T1000 (cell line): Measurements from ENCODE around the gene HDGF.

Source experiments
- DNase-seq: peaks from one replicate; lab custom pipeline; 2025; ENCODE audit warnings: mixed read lengths; lab: John Stamatoyannopoulos, UW

Gene HDGF

DNA sequence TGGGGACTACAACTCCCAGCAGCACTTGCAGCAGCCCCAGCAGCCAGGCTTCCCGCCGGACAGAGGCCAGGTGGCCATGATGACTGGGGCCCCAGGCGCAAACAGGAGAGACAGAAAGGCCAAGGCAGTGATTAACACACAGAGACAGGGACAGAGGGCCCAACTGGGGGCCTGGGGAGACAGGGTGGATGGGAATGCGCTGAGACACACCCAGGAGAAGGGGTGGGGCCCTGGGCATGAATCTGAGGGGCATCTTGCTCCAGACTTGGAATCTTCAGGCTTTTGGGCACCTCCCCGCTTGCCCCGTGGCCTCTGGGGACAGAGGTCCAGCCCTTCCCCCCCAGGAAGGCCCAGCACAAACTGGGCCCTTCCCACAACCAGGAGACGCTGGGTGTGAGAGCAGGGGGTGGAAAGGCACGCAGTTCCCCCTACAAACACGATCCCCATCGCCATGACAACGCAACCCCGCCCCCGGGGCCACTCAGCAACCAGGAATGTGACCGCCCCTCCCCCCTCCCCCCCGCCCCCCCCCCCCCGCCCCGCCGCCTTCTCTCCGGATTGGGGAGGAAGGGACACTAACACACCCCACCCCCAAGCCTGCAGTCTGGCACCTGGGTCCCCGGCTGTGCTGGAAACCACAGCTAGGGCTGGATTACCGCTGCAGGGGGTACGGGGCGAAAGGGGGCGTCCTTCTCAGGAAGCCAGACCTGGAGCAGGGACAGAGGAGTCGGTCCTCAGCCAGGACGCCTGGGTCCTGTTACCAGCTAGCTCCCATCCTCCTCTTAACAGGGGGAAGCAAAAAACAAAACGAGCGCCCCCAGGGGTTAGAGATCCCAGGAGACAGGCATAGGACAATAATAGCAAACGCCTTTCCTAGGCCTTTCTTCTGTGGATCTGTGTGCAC is 4.5 kb downstream of the HDGF start:
- DNase-seq: peak; percentile 92

DNA sequence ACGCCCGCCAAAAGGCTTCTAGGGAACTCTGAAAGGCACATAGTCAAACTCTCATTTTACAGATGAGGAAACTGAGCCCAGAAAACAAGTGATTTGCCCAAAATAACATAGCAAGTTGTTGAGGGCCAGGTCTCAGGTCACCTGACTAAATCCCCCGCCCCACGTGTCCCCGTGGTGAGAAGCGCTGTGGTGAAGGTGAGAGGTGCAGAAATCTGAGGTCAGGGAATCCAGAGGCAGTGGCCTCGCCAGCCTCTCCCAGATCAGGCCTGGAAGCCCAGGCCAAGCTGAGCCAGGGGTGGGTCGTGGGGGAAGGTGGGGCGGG is 5.1 kb downstream of the HDGF start:
- no peak for DNase-seq

DNA sequence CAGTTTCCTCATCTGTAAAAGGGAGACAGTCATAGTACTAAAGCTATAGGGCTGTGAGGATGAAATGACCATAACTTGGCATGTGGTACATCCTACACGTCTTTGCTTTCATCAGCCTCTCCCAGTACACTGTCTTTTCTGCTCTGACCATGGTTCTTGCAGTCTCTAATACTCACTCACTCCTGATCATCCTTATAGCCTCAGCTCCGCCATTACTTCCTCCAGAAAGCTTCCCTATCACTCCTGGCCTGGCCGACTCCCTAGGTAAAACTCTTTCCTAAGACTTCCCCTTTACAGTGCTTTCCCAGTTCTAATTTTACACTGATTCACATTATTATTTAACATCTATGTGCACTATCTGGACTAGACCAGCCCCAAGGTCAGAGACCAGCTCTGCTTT is 5.6 kb downstream of the HDGF start:
- no peak for DNase-seq

DNA sequence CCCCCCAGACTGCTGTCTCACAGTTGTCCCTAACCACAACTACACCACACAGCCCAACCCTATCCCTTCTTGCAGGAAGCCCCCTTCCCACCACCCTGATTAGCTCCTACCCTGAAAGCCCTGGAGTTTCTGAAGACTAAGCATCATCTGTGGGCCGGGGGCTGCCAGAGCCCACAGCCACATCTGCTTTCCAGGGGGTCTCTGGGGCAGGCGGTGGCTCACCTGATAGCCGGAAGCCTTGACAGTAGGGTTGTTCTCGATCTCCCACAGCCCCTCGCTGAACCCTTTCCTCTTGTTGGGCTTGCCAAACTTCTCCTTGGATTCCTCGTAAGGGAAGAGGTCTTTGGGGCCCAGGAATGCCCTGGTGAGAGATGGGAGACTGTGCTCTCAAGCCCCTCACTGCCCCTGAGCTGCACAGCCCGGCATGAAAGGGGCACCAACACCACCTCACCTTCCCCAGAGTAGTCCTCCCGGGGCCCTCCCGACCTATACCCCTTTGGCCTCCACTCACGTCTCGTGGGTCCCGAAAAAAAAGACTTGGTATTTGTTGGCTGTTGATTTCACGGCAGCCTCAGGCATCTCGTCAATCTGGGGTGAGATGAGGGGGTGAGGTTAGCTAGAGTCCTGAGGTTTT is 6.6 kb downstream of the HDGF start:
- DNase-seq: no peak

DNA sequence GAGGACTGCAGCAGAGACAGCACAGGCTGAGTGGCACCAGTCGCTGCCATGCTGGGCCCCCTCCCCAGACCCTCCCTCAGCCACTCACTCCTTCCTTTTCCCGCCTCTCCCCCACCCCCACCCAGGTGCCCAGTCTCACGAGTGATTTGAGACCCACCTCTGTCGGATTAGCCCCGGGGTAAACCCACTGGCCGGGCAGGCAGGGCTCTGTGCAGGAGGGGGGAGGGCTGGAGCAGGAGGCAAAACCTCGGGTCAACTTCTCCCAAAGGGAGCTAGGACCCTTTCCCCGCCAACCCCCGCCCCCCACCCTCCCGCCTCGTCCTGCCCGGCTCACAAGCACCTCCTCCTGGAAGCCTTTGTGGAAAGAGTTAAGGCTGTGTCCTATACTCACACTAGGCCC is 7.1 kb downstream of the HDGF start:
- no peak for DNase-seq

DNA sequence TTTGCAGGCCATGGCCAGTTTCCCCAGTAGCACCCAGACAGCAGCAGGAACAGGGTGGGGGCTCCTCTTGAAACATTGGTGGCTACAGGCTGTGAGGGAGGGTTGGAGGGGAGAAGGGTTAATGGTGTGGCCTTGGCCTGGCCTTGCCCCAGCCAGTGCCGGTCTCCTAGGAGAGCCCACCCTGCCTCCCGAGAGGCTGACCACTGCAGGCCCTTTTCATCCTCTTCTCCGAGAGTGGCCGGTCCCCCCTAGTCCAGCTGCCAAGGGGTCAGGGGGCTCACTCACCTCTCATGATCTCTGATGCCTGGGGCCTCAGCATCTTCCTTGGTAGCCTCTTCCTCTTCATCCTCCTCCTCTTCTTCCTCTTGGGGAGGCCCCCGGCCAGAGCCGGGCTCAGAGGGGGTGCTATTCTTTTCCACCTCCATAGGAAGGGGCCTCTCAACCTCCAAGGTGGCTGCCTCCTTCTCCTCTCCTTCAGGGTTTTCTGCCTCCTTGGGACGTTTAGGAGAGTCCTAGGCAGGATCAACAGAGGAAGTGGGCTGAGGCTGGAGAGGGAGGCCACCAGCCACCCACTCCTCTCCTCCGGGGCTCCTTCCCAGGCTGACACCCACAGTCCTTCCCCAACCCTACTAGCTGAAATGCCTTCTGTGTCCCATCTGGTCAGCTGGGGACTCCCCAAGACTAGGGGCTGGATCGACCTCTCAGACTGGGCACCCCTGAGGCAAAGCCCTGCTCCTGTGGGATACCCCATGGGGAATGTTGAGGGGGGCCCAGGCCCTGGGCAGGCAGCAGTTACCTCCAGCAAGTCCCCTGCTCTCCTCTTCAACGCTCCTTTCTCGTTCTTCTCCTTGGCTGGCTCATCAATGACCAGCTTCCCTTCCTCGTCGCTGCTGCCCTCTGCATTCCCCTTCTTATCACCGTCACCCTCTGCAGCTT is 7.8 kb downstream of the HDGF start:
- no peak for DNase-seq

DNA sequence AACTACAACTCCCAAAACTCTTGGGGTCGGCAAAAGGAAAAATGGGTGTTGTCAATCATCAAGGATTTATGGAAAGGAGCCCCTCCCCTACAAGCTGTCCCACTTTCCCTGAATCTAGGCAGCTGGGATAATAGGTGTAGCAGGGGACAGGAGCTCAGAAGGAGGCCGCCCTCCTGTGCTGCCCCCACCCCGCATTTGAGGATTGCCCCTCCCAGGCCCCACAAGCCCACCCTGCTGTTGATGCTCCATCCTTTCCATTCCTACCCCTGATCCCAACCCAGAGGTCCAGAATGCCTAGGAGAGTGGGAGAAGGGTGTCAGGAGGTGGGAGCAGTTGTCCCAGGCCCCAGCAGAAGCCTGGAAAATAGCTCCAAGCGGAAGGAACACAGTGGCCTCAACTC is 8.7 kb downstream of the HDGF start:
- no peak for DNase-seq

DNA sequence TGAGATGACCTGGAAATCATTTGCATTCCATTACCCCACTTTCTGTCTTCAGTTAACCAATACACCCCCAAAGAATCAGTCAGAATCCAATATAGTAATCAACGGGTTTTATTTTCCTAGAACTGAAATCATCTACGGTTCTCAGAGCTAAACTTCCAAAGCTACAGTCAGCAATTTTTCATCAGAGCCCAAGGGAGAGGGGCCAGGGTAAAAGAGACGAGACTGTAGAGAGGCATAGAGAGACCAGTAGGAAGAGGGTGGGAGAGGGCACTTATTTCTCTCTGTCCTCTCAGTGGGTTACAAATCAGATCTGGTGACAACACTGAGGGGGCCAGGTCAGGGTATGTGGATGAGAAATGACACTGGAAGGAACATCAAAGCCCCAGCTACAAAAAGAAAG is 9.5 kb downstream of the HDGF start:
- DNase-seq: no peak

DNA sequence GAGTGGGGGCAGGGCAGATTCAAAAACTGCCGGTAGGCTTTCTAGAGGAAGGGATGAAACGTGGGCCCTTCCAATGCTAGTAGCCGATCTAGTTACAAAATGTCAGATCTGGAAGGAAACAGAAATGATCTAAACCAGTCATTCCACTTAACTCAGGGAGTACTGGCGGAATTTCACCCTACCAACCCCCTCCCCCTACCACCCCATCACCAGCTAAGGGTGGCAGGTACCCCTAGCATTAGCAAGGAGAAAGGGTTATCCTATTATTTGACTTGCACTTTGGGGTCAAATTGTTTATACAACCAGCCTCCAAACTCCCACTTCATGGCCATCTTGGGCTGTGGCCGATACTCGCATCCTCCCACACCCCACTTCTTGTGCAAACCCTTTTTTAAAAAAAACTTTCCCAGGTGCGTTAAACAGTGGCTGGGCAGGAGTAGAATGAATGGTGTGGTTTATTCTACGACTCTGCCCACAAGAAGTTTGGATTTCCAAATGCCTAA is 9.9 kb downstream of the HDGF start:
- DNase-seq: no peak

DNA sequence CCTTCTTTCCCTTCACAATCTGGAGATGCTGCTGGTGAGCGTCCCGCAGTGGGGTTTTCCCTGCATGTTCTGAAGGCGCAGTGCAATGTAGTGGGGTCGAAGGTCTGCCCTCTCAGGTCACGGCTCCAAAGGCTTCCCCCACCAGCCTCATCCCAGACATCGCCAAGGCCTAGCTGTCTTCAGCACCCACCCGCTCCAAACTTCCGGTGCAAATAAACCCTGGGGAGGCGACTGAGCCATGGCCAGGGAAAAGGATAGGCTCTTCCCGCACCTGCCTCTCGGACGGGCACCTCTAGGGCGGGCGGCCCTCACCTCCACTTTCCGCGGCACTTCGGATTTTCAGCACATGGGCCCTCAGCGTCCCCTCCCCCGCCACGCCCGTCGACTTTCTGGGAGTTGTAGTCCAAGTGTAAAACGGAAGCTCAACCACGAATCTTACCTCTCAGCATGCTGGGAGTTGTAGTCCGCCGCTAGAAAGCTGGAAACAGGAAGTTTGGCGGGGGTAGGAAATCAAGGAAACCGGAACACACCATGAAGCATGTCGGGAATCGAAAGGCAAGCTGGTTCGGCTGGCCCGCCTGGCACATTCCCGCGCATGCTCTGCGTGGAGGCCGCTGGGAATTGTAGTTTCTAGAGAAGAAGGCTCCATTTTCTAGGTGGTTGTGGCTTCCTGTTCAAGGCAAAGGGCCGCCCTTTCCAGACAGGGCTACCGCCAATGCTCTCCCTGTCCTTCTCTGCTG is 10.6 kb downstream of the HDGF start, which contains the start of gene MRPL24:
TSS of gene MRPL24 (minus strand) at position 348 of the 740 bp plus-strand sequence. CDS start 2,384 bp downstream, outside the sequence.
- DNase-seq: peak; percentile 96

DNA sequence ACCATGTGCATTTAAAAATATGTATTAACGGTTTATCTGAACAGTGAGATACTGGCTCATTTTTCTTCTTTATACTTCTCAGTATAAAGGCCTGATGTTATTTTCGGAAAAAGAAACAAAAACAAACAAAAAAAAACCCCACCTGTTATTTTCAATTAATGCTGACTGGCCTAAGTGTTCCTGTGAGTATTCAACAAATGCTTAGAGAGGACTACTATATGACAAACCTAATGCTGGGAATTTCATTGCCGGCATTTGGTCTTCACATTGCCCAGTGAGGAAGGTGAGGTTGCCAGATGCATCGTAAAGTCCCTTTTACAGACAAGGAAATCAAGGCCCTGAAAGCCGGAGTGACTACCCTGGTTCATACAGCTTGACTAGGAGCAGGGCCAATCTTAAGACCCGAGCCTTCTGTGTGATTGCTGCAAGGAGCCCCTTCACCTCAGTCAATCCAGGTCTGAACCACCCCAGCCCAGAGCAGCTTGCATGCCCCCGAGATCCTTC is 11.2 kb downstream of the HDGF start:
- DNase-seq: no peak

DNA sequence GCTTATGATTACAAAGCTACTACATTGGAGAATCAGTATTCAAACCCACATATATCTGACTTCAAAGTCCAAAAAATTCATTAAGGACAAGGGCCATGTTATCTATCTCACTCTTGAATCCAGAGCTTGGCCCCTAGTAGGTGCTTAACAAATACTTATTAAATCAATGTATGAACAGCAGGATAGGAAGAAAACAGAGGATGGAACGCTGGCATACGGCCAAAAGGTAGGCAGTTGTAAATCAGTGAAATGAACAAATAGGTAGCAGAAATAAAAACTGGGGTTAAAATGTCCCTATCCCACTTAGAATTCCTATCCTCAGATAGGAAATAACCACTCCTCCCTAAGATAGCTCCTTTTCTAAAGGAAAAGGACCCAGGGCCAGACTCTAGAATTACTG is 12.6 kb downstream of the HDGF start:
- DNase-seq: no peak

DNA sequence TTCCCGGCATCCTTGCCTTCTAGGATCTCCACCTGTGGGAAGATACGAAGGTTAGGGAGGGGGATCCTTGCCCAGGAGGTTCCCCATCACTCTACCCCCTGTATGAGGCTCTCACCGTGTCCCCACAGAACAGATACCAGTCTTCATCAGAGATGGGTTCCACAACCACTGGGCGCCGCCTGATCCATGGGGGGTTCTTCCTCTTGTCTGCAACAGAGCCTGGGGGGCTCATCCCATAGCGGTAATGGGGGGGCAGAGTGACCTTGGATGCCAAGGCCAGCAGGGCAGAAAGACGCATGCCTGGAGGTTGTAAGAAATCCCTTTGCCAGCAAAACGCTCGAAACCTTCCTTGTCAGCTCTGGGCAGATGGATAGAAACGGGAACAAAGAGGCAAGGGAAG is 13.1 kb downstream of the HDGF start:
- no peak for DNase-seq

DNA sequence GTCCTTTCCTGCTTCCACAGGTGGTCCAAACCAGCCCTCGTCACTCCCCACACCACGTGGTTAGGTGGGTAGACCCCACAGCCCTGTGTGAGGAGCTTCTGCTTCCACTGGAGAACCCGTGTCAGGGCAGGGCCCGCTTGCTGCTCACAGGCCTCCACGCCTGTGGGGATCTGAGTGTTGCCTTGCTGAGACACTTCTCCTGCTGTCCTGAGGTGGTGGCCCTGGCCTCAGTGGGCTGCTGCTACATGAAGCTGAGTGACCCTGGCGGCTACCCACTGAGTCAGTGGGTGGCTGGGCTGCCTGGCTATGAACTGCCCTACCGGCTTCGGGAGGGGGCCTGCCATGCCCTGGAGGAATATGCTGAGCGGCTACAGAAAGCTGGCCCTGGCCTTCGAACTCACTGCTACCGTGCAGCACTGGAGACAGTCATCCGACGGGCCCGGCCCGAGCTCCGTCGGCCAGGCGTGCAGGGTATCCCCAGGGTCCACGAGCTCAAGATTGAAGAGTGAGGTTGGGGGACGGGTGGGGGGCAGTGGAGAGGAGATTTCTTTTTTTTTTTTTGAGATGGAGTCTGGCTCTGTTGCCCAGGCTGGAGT is 17.4 kb downstream of the HDGF start:
- no peak for DNase-seq

DNA sequence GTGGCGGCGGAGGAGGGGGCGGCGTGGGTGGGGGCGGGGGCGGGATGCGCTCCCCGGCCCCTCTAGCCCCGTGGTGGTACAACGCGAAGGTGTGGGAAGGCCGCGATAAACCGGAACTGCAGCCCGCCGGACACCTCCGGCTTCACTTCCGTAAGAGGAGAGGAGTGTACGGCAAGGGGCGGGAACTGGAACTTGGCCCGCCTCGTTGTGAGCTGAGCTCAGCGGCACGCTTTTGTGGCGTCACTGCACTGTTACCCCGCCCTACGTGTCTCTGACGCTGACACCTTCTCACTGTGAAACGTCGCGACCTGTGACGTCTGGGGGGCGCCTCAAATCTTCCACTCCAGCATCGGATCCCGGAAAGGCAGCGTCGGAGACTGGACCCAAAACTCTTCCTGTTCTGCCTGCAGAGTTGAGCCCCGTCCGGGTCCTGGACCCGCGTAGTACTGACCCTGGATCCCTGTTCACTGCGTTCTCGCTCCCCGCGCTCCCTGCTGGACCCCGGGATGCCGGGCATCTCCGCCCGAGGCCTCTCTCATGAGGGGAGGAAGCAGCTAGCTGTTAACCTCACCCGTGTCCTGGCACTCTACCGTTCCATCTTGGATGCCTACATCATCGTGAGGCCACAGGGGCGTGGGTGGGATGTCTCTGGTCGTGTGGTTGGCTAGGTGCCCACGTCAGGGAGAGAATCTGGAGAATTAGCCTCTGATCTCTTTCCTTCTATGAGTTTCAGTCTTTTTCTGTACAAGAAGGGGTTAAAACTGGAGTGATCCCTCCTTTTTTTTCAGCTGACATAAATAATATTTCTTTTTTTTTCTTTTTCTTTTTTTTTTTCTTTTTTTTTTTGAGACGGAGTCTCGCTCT is 22.6 kb downstream of the HDGF start, which contains the start of gene ISG20L2:
TSS of gene ISG20L2 (minus strand) at position 168 of the 864 bp plus-strand sequence. CDS start 1,114 bp downstream, outside the sequence.
- peak; percentile 91 for DNase-seq

DNA sequence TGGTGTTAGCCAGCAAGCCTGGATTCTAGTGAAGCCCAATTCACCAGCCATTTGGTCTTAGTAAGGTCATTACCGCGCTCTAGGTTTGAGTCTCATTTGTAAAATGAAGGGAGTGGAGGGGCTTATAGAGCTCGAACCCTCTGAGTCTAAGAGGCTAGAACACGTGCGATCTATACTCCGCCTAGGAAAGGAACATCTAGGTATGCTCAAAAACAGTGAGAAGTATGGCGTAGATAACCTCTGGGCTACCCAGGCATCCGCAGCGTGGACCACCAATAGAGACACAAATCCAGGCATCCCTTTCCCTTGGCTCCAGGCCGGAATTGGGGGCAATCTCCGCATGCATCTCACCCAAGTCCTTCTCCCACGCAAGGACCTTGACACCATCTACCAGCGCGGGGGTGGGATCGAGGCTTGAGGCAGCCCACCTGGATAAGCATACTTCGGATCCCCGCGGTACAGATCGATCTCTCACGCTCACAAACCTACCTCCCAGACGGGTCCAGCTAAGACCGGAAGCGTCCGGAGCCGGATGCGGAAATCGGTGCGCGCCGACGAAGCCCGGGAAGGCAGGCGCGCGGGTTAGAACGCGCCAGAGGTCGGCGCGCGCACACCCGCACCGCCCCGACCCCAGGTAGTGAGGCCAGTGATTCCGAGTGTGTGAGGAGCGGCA is 23.4 kb downstream of the HDGF start, which contains the start of gene METTL25B:
TSS of gene METTL25B (plus strand) at position 544 of the 673 bp plus-strand sequence. CDS start 636 bp downstream, outside the sequence.
- DNase-seq: peak; percentile 83

DNA sequence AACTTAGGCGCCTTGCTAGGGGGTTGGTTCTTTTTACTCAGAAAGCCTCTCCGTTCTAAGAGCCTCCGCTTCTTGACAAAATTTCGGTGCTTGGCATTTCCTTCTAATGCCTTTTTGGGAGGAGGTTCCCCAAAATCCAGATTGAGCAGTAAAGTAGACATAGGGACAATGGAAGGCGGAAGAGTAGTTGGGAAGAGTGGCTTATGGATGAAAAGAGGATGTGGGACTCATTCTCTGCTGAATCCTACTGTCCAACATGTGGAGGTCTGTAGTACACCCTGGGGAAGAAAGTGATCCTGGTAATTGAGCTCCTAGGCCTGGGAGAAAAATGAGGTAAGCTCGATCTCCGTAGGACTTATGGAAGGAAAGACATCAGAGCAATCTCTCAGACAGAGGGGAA is 24.0 kb downstream of the HDGF start:
- no peak for DNase-seq

DNA sequence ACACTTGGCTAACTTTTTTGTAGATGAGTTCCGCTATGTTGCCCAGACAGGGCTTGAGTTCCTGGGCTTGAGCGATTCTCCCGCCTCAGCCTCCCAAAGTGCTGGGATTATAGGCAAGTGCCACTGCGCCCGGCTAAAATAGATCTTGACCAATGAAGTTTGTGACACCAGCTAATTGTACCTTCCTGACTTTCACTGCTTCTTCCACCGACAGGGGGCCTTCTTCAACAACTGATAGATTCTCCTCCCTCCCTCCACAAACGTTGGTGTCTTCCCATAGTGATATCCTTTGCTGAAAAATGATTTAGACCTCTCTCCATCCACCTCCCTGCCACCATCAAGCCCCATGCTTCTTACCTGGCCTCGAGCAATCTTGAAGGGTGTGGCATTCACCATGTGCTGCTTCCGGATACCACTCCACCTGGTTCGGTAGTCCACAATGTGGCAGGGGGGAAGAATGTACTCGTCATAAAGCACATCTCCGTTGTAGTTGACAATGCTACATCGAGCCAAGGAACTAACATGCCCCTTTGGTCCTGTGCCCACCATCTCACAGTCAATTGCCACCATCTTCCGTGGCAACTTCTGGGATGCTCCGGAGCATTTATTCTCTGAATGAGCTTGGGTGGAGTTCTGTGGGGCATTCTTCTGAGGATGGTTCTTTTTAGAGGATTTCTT is 24.8 kb downstream of the HDGF start:
- DNase-seq: no peak
